ENCODE measurements around the gene FGF23.
"Not testable (repeated sequence)": the region's sequence is repeated elsewhere in the genome, so short reads cannot be mapped to it uniquely, and the experiment has no call there.

The FGF23 gene

GRCh38 chr12:4379405-4379804 lies at the start of gene FGF23:
Gene FGF23, minus strand, starts transcription at chr12:4379712. Its CDS starts 130 bp downstream, at chr12:4379582.
- DNase-seq: no peak

GRCh38 chr12:4424422-4424821 lies 44.9 kb upstream of the FGF23 start:
- no peak for DNase-seq

GRCh38 chr12:4423528-4424195 lies 44.1 kb upstream of the FGF23 start:
- DNase-seq: no peak

- no peak for DNase-seq
These were observed 43.5 kb upstream of the FGF23 start for GRCh38 chr12:4422985-4423384.

GRCh38 chr12:4421590-4422031 lies 42.1 kb upstream of the FGF23 start:
- peak; percentile 7 for DNase-seq

GRCh38 chr12:4420138-4420670 lies 40.7 kb upstream of the FGF23 start:
- DNase-seq: no peak

- DNase-seq: no peak
These were observed 39.4 kb upstream of the FGF23 start for GRCh38 chr12:4418913-4419312.

GRCh38 chr12:4417936-4418335 lies 38.4 kb upstream of the FGF23 start:
- no peak for DNase-seq

GRCh38 chr12:4417455-4417854 lies 37.9 kb upstream of the FGF23 start:
- no peak for DNase-seq

GRCh38 chr12:4416276-4416675 lies 36.8 kb upstream of the FGF23 start:
- no peak for DNase-seq

- DNase-seq: no peak
These were observed 33.0 kb upstream of the FGF23 start for GRCh38 chr12:4412465-4412864.

GRCh38 chr12:4412056-4412455 lies 32.5 kb upstream of the FGF23 start:
- no peak for DNase-seq

GRCh38 chr12:4407136-4407535 lies 27.6 kb upstream of the FGF23 start:
- no peak for DNase-seq

- DNase-seq: not testable (repeated sequence)
These were observed 25.5 kb upstream of the FGF23 start for GRCh38 chr12:4404877-4405637.

- DNase-seq: no peak
These were observed 23.5 kb upstream of the FGF23 start for GRCh38 chr12:4402996-4403395.

- DNase-seq: no peak
These were observed 21.6 kb upstream of the FGF23 start for GRCh38 chr12:4401117-4401516.

- DNase-seq: no peak
These were observed 16.3 kb upstream of the FGF23 start for GRCh38 chr12:4395818-4396217.

- DNase-seq: no peak
These were observed 13.7 kb upstream of the FGF23 start for GRCh38 chr12:4393211-4393610.

GRCh38 chr12:4392223-4392742 lies 12.8 kb upstream of the FGF23 start:
- DNase-seq: no peak

- no peak for DNase-seq
These were observed 9.2 kb upstream of the FGF23 start for GRCh38 chr12:4388662-4389061.

- no peak for DNase-seq
These were observed 8.5 kb upstream of the FGF23 start for GRCh38 chr12:4388032-4388431.

GRCh38 chr12:4387607-4388006 lies 8.1 kb upstream of the FGF23 start:
- no peak for DNase-seq

- DNase-seq: no peak
These were observed 7.3 kb upstream of the FGF23 start for GRCh38 chr12:4386801-4387200.

GRCh38 chr12:4383304-4383865 lies 3.9 kb upstream of the FGF23 start:
- DNase-seq: no peak
